Fibroblast of the aortic adventitia (primary cell): Measurements from ENCODE around the gene RBM45. TPM values are rescaled to one million over a fixed set of nuclear protein-coding genes. Genes with fewer than 3 reads are reported as not detected.

Experiments
- DNase-seq: peaks from one replicate; pipeline ENCODE4 v3.0.0-alpha.2; 2010; ENCODE audit warnings: low read depth
- H3K4me3 ChIP-seq: 2 replicates; pipeline ENCODE4 v1.5.1; 2011; ENCODE audit warnings: low read depth, mild to moderate bottlenecking, control low read depth, low read length, moderate library complexity
- CTCF ChIP-seq: IDR thresholded peaks from 2 replicates; pipeline ENCODE4 v1.5.1; 2011; ENCODE audit warnings: mild to moderate bottlenecking, low read length, control low read depth, inconsistent platforms; ENCODE audit not compliant: insufficient read depth
- total RNA-seq: library from RNA; depleted of rRNA; stranded (reverse); fragments of >200 nt; gene quantifications from 2 replicates; pipeline ENCODE4 v1.2.3, GENCODE V29; 2012; ENCODE audit warnings: low replicate concordance

The RBM45 gene
- total RNA-seq = 19.5 and 27.1 TPM in 2 replicates

- peak; percentile 96 for DNase-seq
- peak; percentile 96 for TF ChIP-seq CTCF
- H3K4me3 ChIP-seq = peak within 1 kb of the TSS; percentile 96
Measured at GRCh38 chr2:178112202-178113152, at the start of gene RBM45. Gene RBM45 (plus strand): TSS chr2:178112437. CDS start chr2:178112547, 110 bp downstream.

- TF ChIP-seq CTCF = no peak
- no peak for DNase-seq
- no peak overlapping the region for H3K4me3 ChIP-seq
Measured at GRCh38 chr2:178066324-178066723, 45.9 kb upstream of the RBM45 start.

- DNase-seq = no peak
- no peak for TF ChIP-seq CTCF
- H3K4me3 ChIP-seq = no peak overlapping the region
Measured at GRCh38 chr2:178066890-178067669, 45.2 kb upstream of the RBM45 start.

- DNase-seq = no peak
- no peak overlapping the region for H3K4me3 ChIP-seq
- TF ChIP-seq CTCF = no peak
Measured at GRCh38 chr2:178068823-178069454, 43.3 kb upstream of the RBM45 start.

- DNase-seq = no peak
- no peak for TF ChIP-seq CTCF
- H3K4me3 ChIP-seq = no peak overlapping the region
Measured at GRCh38 chr2:178069551-178069950, 42.7 kb upstream of the RBM45 start.

GRCh38 chr2:178070824-178071223, 41.4 kb upstream of the RBM45 start:
- TF ChIP-seq CTCF = no peak
- no peak overlapping the region for H3K4me3 ChIP-seq
- no peak for DNase-seq
